Hepatocyte (in vitro differentiated cells): ENCODE results near the gene ATP5F1D. TPM values are rescaled to one million over a fixed set of nuclear protein-coding genes. Genes with fewer than 3 reads are reported as not detected.
A peak's percentile ranks its signal among the peaks of the same experiment; 100 is the strongest.

Source experiments
- DNase-seq: peaks from one replicate; pipeline ENCODE4 v3.0.0-alpha.2; 2016; ENCODE audit warnings: low spot score
- H2AFZ ChIP-seq: fragments of 200-600 bp; sonication (generic); 2 replicates; pipeline ENCODE4 v1.6.0; 2016; ENCODE audit warnings: antibody characterized with exemption, mild to moderate bottlenecking
- H3K27ac ChIP-seq: fragments of 200-600 bp; sonication (generic); 2 replicates; pipeline ENCODE4 v1.5.1; 2016; ENCODE audit warnings: mild to moderate bottlenecking
- H3K27me3 ChIP-seq: fragments of 200-600 bp; sonication (generic); 2 replicates; pipeline ENCODE4 v1.6.1; 2016
- H3K36me3 ChIP-seq: fragments of 200-600 bp; sonication (generic); replicated peaks from 2 replicates; pipeline ENCODE4 v1.5.1; 2016; ENCODE audit warnings: low read depth; ENCODE audit not compliant: insufficient read depth
- H3K4me1 ChIP-seq: fragments of 200-600 bp; sonication (generic); 2 replicates; pipeline ENCODE4 v1.5.1; 2016; ENCODE audit warnings: mild to moderate bottlenecking, moderate library complexity; ENCODE audit not compliant: insufficient read depth
- H3K4me2 ChIP-seq: fragments of 200-600 bp; sonication (generic); 2 replicates; pipeline ENCODE4 v1.6.0; 2016
- H3K4me3 ChIP-seq: fragments of 200-600 bp; sonication (generic); 2 replicates; pipeline ENCODE4 v1.5.1; 2016; ENCODE audit warnings: mild to moderate bottlenecking
- H3K79me2 ChIP-seq: fragments of 200-600 bp; sonication (generic); 2 replicates; pipeline ENCODE4 v1.6.0; 2017; ENCODE audit warnings: mild to moderate bottlenecking
- H3K9me2 ChIP-seq: fragments of 200-600 bp; sonication (generic); replicated peaks from 2 replicates; pipeline ENCODE4 v1.6.0; 2017; ENCODE audit warnings: mild to moderate bottlenecking; ENCODE audit not compliant: insufficient read depth
- H3K9me3 ChIP-seq: fragments of 200-600 bp; sonication (generic); 2 replicates; pipeline ENCODE4 v1.5.1; 2016; ENCODE audit warnings: low read depth, mild to moderate bottlenecking
- H4K20me1 ChIP-seq: fragments of 200-600 bp; sonication (generic); 2 replicates; pipeline ENCODE4 v1.6.0; 2016; ENCODE audit warnings: mild to moderate bottlenecking; ENCODE audit not compliant: insufficient read depth, poor library complexity, severe bottlenecking
- EZH2 ChIP-seq: fragments of 200-600 bp; sonication (generic); IDR thresholded peaks from 2 replicates; pipeline ENCODE4 v1.6.1; 2016; ENCODE audit warnings: antibody characterized with exemption, mild to moderate bottlenecking, borderline replicate concordance
- EZH2phosphoT487 ChIP-seq: fragments of 200-600 bp; sonication (generic); IDR thresholded peaks from one replicate; pipeline ENCODE4 v1.6.1; 2018; ENCODE audit warnings: antibody characterized with exemption, mild to moderate bottlenecking, low read depth, moderate library complexity; ENCODE audit not compliant: unreplicated experiment, severe bottlenecking
- WGBS: methylation state at CpG from one replicate; pipeline ENCODE4 v1.1.6; 2016; ENCODE audit warnings: low lambda C conversion rate; ENCODE audit errors: missing lambda C conversion rate; 5-methylcytosine and 5-hydroxymethylcytosine counted together
- polyA plus RNA-seq: library from polyadenylated mRNA; unstranded; fragments of >200 nt; fragmentation: Nextera tagmentation; extraction: Ambion mirVana; gene quantifications from 2 replicates; pipeline ENCODE4 v1.2.1, GENCODE V29; 2016
- total RNA-seq: library from RNA; depleted of rRNA; stranded (reverse); fragments of >200 nt; gene quantifications from 2 replicates; pipeline ENCODE4 v1.2.3, GENCODE V29; 2014
- TF ChIP-seq, protein P1 (sequence below): fragments of 200-600 bp; sonication (generic); IDR thresholded peaks from 2 replicates; pipeline ENCODE4 v1.5.1; 2016; ENCODE audit warnings: antibody characterized with exemption, mild to moderate bottlenecking; ENCODE audit not compliant: poor library complexity

ATP5F1D gene
- total and polyA plus RNA-seq, 2 experiments from 2014 or later, result 54.0 to 291 TPM

DNA sequence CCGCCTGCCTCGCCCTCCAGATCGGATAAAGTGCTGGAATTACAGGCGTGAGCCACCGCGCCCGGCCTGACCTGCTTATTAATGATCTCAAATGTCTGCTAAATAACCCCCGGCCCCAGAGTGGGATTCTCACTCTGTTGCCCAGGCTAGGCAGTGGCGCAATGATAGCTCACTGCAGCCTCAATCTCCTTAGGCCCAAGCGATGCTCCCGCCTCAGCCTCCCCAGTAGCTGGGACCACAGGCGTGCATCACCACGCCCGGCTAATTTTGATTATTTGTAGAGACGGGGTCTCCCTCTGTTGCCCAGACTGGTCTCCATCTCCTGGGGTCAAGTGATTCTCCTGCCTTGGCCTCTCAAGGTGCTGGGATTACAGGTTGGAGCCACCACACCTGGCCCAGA is 626 bp upstream of the ATP5F1D start:
- Histone ChIP-seq H3K9me3 (no peaks in the 10 kb centered on the region), H3K36me3 (no peaks in the 10 kb centered on the region), H4K20me1 (no peaks in the 10 kb centered on the region), H2AFZ (peak overlapping the region; percentile 57), H3K4me1 (peaks cover 43% of the 10 kb centered on the region), H3K27ac (peak overlapping the region; percentile 38), H3K4me2 (peak overlapping the region; percentile 97), H3K4me3 (no peak overlapping the region), H3K9me2 (no peaks in the 10 kb centered on the region), H3K27me3 (no peaks in the 10 kb centered on the region), H3K79me2 (peaks cover 25% of the 10 kb centered on the region)
- 79% methylated on average over 15 of the region's 15 CpGs for WGBS
- no peak for DNase-seq
- TF ChIP-seq, protein P1, sequence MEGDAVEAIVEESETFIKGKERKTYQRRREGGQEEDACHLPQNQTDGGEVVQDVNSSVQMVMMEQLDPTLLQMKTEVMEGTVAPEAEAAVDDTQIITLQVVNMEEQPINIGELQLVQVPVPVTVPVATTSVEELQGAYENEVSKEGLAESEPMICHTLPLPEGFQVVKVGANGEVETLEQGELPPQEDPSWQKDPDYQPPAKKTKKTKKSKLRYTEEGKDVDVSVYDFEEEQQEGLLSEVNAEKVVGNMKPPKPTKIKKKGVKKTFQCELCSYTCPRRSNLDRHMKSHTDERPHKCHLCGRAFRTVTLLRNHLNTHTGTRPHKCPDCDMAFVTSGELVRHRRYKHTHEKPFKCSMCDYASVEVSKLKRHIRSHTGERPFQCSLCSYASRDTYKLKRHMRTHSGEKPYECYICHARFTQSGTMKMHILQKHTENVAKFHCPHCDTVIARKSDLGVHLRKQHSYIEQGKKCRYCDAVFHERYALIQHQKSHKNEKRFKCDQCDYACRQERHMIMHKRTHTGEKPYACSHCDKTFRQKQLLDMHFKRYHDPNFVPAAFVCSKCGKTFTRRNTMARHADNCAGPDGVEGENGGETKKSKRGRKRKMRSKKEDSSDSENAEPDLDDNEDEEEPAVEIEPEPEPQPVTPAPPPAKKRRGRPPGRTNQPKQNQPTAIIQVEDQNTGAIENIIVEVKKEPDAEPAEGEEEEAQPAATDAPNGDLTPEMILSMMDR, result no peak
- TF ChIP-seq EZH2 (no peak), EZH2phosphoT487 (no peak)

- peak; percentile 93 for DNase-seq
- Histone ChIP-seq H3K79me2 (peaks cover 28% of the 10 kb centered on the region), H4K20me1 (no peaks in the 10 kb centered on the region), H3K9me2 (no peaks in the 10 kb centered on the region), H3K4me3 (no peak overlapping the region), H3K4me2 (peak overlapping the region; percentile 97), H3K4me1 (peaks cover 51% of the 10 kb centered on the region), H2AFZ (no peak overlapping the region), H3K36me3 (no peaks in the 10 kb centered on the region), H3K9me3 (no peaks in the 10 kb centered on the region), H3K27ac (peak overlapping the region; percentile 100), H3K27me3 (no peaks in the 10 kb centered on the region)
- no peak for TF ChIP-seq EZH2phosphoT487
- TF ChIP-seq, protein P1, result peak; percentile 90
- WGBS, result 71% methylated on average over 32 of the region's 33 CpGs
Observed at GRCh38 chr19:1243768-1244692, 2.5 kb downstream of the ATP5F1D start.

GRCh38 chr19:1244693-1245451 is 3.3 kb downstream of the ATP5F1D start:
- Histone ChIP-seq H3K27me3 (no peaks in the 10 kb centered on the region), H3K4me2 (peak overlapping the region; percentile 70), H3K9me2 (no peaks in the 10 kb centered on the region), H3K4me3 (no peak overlapping the region), H2AFZ (no peak overlapping the region), H3K36me3 (no peaks in the 10 kb centered on the region), H3K79me2 (peaks cover 29% of the 10 kb centered on the region), H3K27ac (peak overlapping the region; percentile 100), H3K9me3 (no peaks in the 10 kb centered on the region), H4K20me1 (no peaks in the 10 kb centered on the region), H3K4me1 (peaks cover 49% of the 10 kb centered on the region)
- TF ChIP-seq, protein P1, result no peak
- TF ChIP-seq EZH2 (no peak), EZH2phosphoT487 (no peak)
- DNase-seq, result peak; percentile 62
- WGBS, result 65% methylated on average over 27 of the region's 31 CpGs
